Skin of body (tissue), 2 donors: Measurements from ENCODE around the gene ATF6. TPM values are rescaled to one million over a fixed set of nuclear protein-coding genes. Genes with fewer than 3 reads are reported as not detected.
"Not testable (repeated sequence)": the region's sequence is repeated elsewhere in the genome, so short reads cannot be mapped to it uniquely, and the experiment has no call there.

ENCODE experiments used
- DNase-seq: peaks from one replicate; lab custom pipeline; 2025; lab: John Stamatoyannopoulos, UW
- total RNA-seq: library from RNA; depleted of rRNA; stranded (reverse); fragments of >200 nt; gene quantifications from one replicate; pipeline ENCODE4 v1.2.3, GENCODE V29; 2014

ATF6 gene, protein sequence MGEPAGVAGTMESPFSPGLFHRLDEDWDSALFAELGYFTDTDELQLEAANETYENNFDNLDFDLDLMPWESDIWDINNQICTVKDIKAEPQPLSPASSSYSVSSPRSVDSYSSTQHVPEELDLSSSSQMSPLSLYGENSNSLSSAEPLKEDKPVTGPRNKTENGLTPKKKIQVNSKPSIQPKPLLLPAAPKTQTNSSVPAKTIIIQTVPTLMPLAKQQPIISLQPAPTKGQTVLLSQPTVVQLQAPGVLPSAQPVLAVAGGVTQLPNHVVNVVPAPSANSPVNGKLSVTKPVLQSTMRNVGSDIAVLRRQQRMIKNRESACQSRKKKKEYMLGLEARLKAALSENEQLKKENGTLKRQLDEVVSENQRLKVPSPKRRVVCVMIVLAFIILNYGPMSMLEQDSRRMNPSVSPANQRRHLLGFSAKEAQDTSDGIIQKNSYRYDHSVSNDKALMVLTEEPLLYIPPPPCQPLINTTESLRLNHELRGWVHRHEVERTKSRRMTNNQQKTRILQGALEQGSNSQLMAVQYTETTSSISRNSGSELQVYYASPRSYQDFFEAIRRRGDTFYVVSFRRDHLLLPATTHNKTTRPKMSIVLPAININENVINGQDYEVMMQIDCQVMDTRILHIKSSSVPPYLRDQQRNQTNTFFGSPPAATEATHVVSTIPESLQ
- 24.4 TPM for total RNA-seq

GRCh38 chr1:161766102-161766981, at the start of gene ATF6:
Gene ATF6, plus strand, starts transcription at chr1:161766320. Its CDS starts 41 bp downstream, at chr1:161766361.
- DNase-seq, result peak; percentile 95

- DNase-seq, result no peak
Observed at GRCh38 chr1:161718559-161719324, 47.4 kb upstream of the ATF6 start.

DNA sequence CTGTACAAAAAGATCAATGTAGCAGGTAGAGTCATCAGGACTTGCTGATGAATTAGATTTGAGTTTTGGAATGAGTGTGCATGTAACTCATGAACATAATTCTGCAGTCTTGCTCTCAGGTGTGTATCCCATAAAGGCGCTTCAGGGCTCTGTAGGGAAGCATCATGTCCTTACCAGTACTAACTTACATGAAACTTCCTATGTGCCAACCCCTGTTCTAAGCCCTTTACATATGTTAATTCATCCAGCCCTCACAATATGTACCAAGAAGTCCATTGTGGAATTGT, 46.9 kb upstream of the ATF6 start:
- DNase-seq, result no peak

GRCh38 chr1:161720422-161720821, 45.7 kb upstream of the ATF6 start:
- DNase-seq, result no peak

DNA sequence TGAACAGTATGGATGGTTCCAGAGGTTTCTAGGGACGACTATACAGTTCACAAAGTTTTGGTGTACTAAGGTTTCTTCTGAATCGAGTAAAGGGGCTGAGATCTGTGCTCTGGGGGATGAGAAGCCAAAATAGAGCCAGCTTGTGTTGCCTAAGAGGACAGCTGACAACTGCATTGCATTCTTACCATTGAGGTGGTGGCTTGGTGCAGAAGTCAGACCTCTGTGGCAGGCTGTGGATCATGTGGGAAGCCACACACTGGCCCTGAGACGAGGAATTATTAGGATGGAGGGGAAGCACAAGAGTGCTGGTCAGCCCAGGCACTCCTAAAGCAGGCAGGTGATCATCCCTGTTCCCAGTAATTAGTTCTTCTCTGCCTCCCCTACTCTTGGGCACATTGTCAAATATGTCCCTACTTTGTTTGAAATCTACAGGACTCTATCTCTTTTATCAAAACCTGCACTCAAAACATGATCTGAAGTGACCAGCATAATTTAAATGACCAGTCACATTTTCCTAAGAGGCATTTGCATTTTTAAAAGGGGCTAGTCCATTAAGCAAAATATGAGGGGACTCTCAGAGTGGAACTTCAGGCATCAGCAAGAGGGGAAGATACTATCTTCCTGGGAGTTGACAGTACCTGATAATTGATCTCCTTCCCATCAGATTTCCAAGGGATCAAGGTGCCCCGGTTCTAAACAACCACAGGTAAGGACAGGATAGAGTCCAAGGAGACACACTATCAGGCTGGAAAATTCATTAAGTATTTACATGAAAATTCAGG, 45.0 kb upstream of the ATF6 start, which contains the start of gene FCRLB:
FCRLB (plus strand) TSS at position 589 of the 782 bp plus-strand sequence. CDS start 1,129 bp downstream, outside the sequence.
- DNase-seq, result no peak

DNA sequence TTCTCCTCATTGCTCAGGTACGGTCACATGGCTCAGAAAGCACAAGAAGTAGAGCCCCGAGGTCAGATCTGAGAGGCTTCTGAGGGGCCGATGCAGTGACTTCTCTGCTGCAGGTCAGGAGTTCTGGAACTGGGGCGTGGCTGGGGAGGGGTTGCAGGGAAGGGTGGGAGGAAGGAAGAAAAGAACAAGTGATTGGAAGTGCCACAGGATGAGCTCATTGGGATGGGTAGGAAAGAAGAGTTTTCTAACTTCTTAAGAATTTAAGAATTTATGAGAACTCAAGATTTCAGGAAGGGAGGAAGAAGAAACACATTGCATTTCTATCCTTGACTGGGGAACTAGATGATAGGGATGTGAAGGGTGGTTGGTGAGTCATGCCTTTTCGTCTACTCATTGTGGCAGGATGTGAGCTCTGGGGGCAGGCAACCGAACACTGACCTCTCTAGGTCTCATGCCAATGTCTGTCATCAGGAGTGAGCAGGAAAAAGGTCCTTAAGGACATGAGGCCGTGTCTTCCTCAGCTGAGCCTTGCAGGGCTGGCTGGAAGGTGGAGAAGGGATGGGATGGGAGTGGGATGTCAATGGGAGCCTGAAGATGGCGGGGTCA, 44.3 kb upstream of the ATF6 start:
- DNase-seq, result no peak

- DNase-seq, result no peak
Observed at GRCh38 chr1:161722406-161722805, 43.7 kb upstream of the ATF6 start.

DNA sequence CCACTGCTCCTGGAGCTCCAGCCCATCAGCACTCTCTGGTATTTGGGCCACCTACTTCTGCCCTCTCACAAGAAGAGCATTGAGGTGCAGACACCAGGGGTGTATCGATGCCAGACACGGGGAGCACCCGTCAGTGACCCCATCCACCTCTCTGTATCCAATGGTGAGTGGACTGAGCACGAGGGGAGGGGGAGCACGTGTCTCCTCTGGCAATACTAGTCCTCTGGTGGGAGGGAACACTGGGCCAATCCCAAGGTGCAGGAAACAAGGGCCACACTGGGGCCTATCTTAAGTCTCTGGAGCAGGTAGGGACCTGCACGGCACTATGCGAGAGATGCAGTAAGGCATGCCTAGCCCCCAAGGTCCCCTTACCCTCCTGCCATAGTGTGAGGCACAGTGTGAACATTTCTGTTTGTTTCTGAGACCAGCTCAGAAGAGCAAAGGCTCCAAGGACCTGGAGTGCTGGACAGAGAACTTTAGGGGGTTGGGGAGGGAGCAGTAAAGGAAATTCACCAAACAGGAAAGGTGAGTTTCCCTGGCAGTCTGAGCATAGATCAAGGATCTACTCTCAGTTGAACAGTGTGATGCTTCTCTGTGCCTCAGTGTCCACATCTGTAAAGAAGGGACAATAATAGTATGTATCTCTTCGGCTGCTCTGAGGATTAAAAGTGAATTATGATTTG, 42.5 kb upstream of the ATF6 start:
- DNase-seq, result no peak

DNA sequence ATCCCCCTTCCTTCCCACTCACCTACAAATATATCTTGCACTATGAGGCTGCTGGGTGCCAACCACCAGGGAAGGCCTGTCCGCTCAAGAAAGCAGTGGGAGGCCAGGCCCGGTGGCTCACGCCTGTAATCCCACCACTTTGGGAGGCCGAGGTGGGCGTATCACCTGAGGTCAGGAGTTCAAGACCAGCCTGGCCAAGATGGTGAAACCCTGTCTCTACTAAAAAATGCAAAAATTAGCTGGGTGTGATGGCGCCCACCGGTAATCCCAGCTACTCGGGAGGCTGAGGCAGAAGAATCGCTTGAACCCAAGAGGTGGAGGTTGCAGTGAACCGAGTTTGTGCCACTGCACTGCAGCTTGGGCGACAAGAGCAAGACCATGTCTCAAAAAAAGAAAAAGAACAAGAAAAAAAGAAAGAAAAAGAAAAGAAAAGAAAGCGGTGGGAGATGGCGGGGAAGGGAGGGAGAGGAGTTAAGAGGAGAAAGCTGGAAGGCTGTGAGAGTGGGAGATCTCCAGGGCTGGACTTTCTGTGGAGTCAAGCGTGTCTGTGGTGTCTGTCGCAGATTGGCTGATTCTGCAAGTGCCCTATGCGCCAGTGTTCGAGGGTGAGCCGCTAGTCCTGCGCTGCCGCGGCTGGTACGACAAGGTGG, 40.7 kb upstream of the ATF6 start:
- not testable (repeated sequence) for DNase-seq

DNA sequence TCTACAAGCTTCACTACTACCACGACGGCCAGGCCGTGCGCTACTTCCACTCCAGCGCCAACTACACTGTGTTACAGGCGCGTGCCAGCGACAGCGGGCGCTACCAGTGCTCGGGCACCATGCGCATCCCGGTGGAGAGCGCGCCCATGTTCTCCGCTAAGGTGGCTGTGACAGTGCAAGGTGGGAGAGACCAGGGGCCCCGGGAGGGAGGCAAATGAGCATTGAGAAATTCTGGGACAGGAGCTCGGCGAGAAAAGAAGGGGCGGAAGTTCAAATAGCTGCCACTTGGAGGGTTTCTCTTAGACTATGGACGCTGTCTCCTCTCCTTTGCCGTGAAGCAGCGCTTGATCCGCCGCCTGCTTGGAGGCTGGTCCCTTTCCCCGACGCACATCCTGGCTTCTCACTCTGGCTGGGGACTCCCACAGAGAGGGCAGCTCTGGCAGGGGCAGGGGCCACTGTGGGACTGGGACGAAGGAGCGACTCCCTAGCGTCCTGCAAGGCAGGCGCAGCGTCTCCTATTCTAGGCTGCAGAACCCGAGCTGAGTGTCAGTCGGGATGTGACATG, 40.1 kb upstream of the ATF6 start:
- peak; percentile 18 for DNase-seq

GRCh38 chr1:161726473-161727255, 39.5 kb upstream of the ATF6 start:
- DNase-seq, result peak; percentile 76

GRCh38 chr1:161727256-161727924, 38.7 kb upstream of the ATF6 start:
- no peak for DNase-seq

DNA sequence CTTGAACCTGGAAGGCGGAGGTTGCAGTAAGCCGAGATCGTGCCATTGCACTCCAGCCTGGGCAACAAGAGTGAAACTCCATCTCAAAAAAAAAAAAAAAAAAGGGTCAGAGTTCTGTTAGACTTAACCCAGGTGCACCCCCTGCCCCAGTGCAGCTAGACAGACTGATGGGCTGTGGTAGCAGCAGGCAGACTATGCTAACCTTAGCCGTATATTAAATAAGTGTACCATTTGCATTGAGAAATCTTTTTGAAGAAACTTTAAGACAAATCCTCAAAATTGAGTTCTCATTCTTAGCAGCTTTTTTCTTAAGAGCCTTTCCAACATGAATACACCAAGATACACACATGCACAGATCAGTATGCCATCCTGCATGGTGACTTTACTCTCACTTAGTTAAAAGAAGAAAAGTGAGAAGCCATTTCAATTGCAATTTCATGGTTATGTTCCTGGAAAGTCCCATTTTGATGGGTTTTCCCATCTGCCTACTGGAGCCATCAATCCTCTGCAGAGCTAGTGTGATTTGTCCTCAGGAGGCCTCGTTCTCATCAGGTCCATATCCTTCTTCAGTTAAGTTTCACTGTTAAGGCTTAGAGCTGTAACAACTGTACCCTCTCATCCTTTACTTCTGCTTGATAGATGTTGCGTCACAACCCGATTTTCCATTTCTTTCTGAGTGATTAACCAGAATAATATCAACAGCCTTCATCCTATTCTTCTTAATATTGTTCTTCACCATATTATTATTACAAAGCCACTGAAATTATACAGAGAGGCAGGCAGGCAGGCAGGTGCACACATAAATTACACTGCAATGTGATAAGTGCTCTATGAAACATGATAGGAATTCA, 37.5 kb upstream of the ATF6 start:
- no peak for DNase-seq

GRCh38 chr1:161730050-161730564, 36.0 kb upstream of the ATF6 start:
- DNase-seq, result no peak

- no peak for DNase-seq
Observed at GRCh38 chr1:161731241-161731640, 34.9 kb upstream of the ATF6 start.
